Fibroblast of the conjunctiva (primary cell): ENCODE results near the gene KMT2C.
A peak's percentile ranks its signal among the peaks of the same experiment; 100 is the strongest.
"Not testable (repeated sequence)": the region's sequence is repeated elsewhere in the genome, so short reads cannot be mapped to it uniquely, and the experiment has no call there.

Source experiments
- DNase-seq: peaks from one replicate; pipeline ENCODE4 v3.0.0-alpha.2; 2010; ENCODE audit warnings: low read depth

The KMT2C gene

GRCh38 chr7:152362128-152362926 is 73.5 kb downstream of the KMT2C start:
- no peak for DNase-seq

DNA sequence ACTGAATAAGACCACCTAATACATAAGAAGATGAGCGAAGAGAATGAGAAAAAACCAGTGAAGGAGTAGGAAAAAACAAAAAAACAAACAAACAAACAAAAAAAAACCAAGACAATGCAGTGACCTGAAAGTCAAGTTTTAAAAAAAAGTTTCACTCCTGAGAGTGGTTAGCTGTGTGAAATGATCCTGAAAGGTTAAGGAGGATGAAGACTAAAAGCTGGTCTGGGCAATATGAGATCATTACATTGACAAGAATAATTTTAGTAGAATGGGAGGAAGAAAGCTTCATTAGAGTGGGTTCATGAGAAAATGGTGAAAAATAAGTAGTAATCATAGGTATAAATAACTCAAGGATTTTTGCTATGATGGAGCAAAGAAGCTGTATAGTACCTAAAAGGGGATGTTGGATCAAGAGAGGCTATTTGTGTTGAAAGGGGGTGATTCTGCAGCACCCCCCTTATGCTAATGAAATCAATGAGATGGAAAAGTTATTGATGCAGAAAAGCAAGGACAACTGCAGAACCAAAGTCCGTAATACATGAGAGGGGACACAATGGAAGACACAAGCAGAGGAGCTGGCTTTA is 80.2 kb downstream of the KMT2C start:
- DNase-seq, result no peak

- DNase-seq, result no peak
Measured at GRCh38 chr7:152354061-152354460, 81.7 kb downstream of the KMT2C start.

GRCh38 chr7:152353281-152353680 is 82.5 kb downstream of the KMT2C start:
- not testable (repeated sequence) for DNase-seq

DNA sequence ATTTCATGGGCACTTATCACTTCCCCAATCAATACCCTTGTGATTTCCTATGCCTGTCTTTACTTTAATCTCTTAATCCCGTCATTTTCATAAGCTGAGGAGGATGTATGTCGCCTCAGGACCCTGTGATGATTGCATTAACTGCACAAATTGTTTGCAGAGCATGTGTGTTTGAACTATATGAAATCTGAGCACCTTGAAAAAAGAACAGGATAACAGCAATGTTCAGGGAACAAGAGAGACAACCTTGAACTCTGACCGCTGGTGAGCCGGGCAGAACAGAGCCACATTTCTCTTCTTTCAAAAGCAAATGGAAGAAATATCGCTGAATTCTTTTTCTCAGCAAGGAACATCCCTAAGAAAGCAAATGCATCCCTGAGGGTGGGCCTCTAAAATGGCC is 84.1 kb downstream of the KMT2C start:
- DNase-seq, result not testable (repeated sequence)

DNA sequence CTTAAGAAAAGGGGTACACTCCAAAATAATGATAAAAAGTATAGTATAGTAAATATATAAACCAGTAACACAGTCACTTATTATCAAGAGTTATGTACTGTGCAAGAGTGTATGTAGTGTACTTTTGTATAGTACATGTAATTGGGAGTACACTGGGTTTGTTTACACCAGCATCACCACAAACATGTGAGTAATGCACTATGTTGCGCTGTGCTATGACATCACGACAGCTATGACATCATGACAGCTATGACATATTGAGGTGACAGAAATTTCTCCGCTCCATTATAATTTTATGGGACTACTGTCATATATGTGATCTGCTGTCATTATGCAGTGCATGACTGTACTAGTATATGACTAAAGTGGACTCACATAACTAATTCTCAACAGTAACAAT is 84.6 kb downstream of the KMT2C start:
- no peak for DNase-seq

- DNase-seq, result no peak
Measured at GRCh38 chr7:152347888-152348287, 87.9 kb downstream of the KMT2C start.

DNA sequence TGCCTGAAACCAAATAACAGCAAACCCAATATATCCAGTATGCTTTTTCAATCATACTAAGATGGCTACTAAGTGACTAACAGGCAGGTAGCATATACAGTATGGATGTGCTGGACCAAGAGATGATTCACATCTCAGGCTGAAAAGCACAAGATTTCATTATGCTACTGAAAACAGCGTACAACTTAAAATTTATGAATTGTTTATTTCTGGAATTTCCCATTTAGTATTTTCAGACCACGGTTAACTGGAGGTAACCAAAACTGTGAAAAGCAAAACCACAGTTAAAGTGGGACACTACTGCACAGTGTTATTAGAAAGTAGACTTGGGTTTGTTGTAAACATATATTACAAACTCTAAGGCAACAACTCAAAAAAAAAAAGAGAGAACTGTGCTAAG is 91.5 kb downstream of the KMT2C start:
- DNase-seq, result no peak

DNA sequence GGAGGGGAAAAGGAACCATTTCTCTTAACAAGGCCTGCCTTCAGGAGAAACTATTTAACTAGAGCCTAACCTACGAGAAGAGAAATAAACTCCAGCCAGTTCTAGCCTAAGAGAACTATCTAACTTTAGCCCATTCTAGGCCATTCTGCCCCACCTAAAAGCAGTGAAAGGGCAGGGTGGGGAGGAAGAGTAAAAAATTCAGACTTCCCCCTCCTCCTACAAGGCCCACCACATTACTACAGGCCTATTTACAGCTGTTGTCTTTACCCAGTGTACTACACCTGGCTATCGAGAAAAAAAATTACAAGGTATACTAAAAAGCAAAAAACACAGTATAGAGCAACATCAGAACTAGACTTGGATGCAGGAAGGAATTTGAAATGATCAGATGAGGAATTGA is 93.0 kb downstream of the KMT2C start:
- no peak for DNase-seq

- DNase-seq, result no peak
Measured at GRCh38 chr7:152341914-152342236, 93.9 kb downstream of the KMT2C start.

DNA sequence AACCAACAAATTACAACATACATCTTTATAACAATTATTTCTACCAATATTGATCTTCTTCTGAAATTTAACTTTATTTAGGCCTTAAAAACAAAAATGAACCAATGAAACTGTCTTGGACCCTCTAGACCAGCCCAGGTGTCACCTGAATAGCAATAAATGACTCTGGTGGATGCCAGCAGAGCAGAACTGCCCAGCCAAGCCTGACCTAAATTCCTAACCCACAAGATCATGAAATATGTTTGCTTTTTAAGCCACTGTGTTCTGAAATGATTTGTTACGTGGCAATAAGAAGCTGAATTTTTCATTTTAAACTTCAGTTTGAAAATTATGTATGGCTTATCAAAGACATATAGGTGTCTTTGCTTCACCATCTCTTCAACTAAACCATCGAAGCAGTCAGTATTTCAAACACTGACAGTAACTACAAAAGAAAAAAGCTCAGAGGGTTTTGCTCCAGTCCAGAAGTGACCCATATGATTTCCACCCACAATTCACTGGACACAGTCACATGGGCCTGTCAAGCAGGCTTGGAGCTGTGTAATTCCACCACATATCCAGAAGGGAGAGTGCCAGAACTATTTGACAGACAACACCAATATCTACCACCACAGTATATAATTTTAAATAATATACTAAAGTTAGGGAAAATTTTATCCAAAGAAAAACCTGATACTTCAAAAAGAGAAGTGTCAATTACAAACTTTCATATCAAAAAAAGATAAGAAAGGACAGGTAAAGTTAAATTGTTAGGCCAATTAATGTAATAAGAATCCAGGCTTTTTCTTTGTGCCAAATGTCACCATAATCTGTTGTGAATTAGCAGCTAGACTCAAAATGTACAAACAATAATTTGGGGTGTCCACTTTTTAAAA is 94.5 kb downstream of the KMT2C start:
- DNase-seq, result peak; percentile 61

GRCh38 chr7:152340161-152340560 is 95.6 kb downstream of the KMT2C start:
- no peak for DNase-seq

DNA sequence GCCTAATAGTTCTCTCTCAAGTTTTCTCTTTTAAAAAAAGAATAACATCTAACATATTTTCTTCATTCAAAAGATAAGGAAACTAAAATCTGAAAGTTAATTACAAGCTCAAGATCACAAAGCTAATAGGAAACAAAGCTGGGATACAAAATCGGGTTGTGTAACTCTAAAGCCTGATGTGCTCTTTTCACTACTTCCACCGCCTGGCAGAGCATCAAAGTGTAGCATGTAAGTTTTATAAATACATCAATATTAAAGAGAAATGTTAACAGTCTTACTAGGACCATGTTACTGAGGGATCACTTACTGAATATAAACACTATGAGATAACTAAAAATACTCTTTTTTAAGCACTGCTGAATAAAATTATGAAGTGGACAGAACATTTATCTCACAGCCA is 97.2 kb downstream of the KMT2C start:
- DNase-seq, result no peak

GRCh38 chr7:152336754-152337368 is 98.9 kb downstream of the KMT2C start:
- peak; percentile 45 for DNase-seq

- no peak for DNase-seq
Measured at GRCh38 chr7:152335900-152336571, 99.8 kb downstream of the KMT2C start.

DNA sequence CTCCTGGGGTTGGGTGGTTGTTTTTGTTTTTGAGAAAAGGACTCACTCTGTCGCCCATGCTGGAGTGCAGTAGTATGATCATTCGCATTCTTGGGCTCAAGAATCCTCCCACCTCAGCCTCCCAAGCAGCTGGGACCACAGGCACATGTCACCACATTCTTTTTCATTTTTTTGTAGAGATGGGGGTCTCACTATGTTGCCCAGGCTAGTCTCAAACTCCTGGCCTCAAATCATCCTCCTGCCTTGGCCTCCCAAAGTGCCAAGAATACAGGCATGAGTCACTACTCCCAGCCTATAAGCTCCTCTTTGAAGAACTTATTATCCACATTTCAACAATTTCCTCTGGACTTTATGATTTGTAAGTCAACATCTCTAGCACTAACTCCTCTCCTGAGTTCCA is 102.7 kb downstream of the KMT2C start:
- DNase-seq, result no peak

- no peak for DNase-seq
Measured at GRCh38 chr7:152330827-152331226, 105.0 kb downstream of the KMT2C start.

GRCh38 chr7:152329469-152329868 is 106.3 kb downstream of the KMT2C start:
- DNase-seq, result no peak

DNA sequence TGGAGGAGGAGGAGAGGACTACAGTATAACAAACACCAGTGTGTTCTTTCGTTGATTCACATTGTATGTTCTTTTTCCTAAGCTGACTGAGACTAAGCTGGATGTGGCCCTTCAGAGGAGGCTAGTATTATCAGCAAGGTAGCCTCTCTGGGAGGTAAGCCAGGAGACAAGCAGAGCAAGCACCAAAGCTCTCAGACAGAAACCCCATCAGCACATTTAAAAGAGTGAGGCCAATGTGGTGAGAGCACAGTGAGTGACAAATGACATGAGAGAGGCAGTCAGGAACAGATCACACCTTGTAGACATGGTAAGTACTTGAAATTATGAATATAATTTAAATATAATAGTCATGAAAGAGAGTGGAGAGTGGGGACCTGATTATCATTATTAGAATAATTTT is 107.6 kb downstream of the KMT2C start:
- no peak for DNase-seq

DNA sequence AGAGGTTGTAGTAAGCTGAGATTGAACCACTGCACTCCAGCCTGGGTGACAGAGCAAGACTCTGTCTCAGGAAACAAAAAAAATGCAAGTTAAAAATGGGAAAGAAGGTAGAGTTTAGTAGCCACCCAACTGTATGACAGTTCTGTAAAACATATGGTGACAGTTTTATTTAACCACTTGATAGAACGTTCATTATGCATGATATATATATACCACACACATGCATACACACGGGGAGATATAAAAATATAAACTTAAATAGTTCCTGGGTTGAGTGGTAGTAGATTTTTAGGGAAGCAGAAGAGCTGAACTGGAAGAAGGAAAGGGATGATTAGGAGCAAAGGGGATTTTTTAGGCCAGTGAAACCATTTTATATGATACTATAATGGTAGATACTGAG is 120.0 kb downstream of the KMT2C start:
- no peak for DNase-seq

DNA sequence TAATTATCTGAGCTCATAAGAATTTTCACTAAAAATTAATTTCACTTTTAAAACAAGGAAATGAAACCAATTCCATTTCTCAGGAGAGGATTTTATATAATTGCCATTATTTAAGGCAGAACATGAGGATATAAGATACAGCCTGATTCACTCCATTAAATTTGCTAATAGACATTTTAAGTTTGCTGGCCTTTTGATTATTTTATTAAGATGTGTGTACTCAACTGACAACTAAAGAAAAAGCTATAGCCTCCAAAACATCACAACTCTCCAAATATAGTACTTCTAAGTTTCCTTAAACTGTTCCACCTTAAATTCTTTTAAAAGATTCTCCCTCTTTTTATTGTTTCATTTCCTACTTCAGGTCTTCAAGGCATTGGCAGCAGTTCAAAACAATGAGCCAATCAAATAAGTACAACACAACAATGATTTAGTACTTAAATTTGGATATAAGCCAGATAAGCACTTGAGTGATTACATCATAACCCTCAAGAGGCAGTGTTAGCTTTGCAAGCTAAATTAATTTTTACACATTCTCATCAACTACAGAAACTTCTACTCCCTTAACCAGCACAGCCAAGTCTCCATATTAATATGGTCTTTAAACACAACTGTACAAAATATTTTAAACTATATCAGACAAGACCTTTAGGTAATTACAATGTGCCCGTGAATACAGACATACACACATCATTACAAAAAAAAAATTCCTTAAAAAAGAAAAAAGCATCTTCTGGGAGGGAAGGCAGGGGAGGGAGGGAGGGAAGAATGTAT is 121.8 kb downstream of the KMT2C start:
- DNase-seq, result peak; percentile 88
